Measurements from ENCODE around the gene ZNF555. TPM values are rescaled to one million over a fixed set of nuclear protein-coding genes. Genes with fewer than 3 reads are reported as not detected.
A peak's percentile ranks its signal among the peaks of the same experiment; 100 is the strongest.
"Not testable (repeated sequence)": the region's sequence is repeated elsewhere in the genome, so short reads cannot be mapped to it uniquely, and the experiment has no call there.

ZNF555 gene
- polyA plus RNA-seq, 1 donor: 13.5 TPM

DNA sequence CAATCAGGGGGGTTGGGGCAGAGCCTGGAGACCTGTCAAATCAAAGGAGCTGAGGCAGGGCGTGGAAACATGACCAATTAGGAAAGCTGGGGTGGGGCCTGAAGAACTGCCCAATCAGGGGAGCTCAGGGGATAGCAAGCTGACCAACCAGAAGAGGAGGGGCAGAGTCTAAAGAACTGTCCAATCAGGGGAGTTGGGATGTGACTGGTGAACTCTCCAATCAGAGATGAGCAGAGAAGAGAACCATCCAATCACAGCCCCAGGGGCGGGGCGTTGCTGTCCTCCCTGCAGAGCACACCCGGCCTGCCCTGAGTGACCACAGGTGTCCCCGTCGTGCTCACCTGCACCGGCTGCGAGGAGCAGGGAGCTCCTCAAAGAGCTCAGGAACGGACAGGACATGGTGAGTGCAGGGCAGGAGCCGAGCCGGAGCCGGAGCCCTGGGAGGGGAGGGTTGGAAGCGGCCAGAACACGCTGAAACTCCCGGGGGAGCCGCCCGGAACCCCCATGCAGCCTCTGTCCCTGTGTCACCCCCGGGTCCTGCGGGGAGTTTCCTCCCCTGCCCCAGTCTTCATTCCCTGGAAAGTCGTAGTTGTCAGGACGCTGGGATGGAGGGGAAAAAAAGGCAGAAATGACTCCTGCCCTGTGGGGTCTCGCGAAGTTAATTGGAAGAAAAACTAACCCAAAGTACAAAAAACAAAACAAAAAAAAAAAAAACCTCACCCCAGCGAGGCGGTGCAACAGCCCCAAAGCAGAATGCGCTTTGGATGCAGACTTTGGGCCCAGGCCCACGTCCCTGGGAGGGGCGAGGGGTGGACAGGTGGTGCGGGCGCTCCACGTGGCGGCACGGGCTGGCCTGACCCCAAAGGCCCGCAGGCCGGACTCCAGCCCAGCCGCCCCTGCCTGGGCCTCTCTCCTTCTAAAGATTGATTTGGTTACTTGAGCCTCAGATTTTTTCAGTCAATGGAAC, 26.0 kb downstream of the ZNF555 start, which contains the start of gene ZNF556:
TSS of gene ZNF556 (plus strand) at position 311 of the 967 bp plus-strand sequence. CDS start at position 398, 87 bp downstream.
- DNase-seq: no peak

DNA sequence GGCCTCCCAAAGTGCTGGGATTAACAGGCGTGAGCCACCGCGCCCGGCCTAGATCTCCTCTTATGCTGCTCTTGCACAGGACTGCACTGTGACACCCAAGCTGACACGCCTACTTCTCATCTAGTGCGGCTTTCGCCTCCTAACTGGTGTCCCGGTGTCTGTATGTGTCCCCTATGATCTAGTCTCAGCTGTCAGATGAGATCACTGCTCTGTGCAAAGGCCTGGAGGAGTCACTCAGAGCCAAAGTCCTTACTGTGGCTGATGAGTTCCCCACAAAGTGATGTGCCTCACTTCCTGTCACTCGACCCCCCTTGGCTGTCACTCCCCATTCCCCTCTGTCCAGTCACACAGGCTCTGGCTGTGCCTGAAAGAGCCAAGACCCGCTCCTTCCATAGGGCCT, 28.3 kb downstream of the ZNF555 start:
- DNase-seq: no peak

- DNase-seq: not testable (repeated sequence)
Measured at GRCh38 chr19:2872175-2872574, 30.9 kb downstream of the ZNF555 start.

DNA sequence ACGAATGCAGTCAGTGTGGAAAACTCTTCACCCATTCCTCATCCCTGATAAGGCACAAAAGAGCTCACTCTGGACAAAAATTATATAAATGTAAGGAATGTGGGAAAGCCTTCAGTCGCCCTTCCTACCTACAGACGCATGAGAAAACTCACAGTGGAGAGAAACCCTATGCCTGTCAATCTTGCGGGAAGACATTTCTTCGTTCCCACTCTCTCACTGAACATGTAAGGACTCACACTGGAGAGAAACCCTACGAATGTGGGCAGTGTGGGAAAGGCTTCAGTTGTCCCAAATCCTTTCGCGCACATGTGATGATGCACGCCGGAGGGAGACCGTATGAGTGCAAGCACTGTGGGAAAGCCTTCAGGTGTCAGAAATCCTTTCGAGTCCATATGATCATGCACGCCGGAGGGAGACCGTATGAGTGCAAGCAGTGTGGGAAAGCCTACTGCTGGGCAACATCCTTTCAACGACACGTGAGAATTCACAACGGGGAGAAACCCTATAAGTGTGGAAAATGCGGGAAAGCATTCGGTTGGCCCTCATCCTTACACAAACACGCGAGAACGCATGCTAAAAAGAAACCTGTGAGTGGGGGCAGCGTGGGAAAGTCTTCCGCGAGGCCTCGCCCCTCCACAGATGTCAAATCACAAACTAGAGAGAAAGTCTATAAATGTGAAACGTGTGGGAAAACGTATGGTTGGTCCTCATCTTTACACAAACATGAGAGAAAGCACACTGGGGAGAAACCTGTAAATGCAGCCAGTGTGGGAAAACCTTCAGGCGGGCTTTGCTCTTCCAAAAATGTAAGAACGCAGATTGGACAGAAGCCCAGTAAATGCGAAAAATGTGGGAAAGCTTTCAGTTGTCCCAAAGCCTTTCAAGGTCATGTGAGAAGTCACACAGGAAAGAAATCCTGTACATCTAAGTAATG, 36.4 kb downstream of the ZNF555 start:
- DNase-seq: no peak

DNA sequence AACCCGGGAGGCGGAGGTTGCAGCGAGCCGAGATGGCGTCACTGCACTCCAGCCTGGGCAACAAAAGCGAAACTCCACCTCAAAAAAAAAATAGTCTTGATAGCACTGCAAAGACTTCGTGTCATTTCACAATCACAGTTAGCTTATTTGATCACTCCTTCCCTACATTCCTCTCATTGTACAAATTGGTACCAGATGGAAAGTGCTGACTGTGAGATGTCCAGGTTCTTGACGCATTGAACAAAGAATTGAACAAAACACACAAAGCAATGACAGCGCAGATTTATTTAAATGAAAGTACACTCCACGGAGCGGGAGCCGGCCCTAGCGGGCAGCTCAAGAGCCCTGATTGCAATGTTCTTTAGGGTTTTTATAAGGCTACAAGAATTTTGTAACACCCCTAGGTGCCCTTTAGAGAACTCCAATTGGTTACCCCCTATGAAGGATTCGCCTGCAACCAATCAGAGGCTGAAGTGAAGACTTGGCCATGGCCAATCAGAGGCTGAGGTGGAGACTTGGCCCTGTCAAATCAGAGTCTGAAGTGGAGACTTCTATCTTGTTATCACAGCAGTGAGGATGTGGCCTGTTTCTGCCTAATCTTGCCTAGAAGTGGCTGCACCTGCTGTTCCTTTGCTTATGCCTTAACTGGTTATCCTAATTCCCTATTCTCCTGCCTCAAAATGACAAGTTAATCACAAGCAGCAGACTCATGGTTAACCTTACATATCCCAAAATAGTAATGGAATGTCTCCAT, 42.6 kb downstream of the ZNF555 start:
- DNase-seq: no peak

DNA sequence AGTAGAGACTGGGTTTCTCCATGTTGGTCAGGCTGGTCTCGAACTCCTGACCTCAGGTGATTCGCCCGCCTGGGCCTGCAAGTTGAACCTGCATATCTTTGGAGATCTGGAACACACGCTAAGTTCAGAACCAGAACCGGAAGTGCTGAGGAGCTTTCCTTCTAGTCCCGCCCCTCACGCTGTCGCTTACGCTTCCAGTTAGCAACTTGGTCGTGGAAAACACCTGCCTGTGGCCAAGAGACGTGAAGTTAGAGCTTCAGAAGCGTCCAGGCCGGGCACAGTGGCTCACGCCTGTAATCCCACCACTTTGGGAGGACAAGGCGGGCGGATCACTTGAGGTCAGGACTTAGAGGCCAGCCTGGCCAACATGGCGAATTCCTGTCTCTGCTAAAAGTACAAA, 44.5 kb downstream of the ZNF555 start:
- no peak for DNase-seq

- DNase-seq: peak; percentile 84
Measured at GRCh38 chr19:2887391-2887914, 46.2 kb downstream of the ZNF555 start.

DNA sequence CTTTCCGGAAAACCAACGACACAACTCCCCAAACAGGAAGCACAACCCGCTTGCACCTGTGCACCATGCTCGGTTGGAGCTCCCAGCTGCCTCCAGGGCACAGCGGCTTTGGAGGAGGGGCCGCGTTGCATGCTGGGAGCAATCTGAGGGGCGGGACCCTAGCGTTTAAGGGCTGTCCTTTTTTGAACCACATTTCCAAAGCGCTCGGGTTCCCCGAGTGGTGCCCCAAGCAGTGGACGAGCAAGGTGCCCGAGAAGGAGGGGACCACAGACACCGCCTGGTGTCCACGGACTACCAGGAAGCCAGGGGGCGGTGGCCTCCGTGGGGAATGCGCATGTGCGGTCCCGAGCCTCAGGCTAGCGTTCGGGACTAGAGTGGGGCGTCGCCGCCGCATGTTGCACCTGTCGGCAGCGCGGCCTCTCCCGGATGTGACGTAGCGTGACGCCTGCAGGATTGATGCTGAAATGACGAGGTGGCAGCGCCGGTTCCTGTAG, 47.5 kb downstream of the ZNF555 start:
- no peak for DNase-seq

DNA sequence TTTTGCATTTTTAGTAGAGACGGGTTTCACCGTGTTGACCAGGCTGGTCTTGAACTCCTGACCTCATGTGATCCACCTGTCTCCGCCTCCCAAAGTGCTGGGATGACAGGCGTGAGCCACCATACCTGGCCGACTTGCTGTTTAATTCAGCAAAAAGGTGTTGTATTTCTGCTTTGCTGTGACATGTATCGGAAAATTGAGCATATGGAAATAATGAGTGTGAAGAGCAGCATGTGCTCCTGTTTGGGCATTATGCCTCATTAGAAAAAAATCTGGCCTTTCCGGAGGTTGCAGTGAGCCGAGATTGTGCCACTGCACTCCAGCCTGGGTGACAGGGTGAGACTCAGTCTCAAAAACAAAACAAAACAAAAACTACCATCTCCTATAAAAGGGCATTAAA, 49.3 kb downstream of the ZNF555 start:
- not testable (repeated sequence) for DNase-seq

- no peak for DNase-seq
Measured at GRCh38 chr19:2896694-2897093, 55.4 kb downstream of the ZNF555 start.

GRCh38 chr19:2900296-2901252, 59.3 kb downstream of the ZNF555 start, which contains the start of gene ZNF57:
ZNF57 (plus strand) TSS chr19:2900928; CDS start chr19:2901046, 118 bp downstream.
- DNase-seq: peak; percentile 99

- DNase-seq: no peak
Measured at GRCh38 chr19:2902590-2903218, 61.4 kb downstream of the ZNF555 start.

- not testable (repeated sequence) for DNase-seq
Measured at GRCh38 chr19:2903326-2903725, 62.1 kb downstream of the ZNF555 start.

GRCh38 chr19:2905918-2906519, 64.7 kb downstream of the ZNF555 start:
- no peak for DNase-seq

DNA sequence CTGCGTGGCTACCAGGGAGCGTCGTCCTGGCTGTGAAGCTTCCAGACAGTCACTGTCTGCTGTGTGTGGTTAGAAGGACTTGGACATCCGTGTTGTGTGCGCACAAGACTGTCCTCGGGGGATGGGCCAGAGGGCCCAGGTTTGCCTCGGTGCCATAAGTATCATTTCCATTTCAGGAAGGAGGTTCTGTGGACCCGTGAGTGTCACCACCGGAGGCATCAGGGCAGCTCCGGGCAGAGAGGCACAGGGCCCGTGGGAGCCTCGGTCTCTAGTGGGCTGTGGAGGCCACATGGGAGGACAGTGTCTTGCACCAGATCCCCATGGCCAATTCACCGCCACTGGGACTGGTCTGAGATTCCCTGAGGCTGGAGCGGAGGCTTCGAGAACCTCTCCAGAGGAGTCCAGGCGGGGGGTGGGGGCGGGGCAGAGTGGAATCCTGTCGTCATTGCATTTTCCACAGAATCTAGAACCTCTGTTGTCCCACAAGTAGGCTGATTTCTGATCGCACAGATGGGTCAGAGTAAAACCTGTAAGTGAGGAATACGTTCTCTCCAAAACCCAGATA, 65.4 kb downstream of the ZNF555 start:
- no peak for DNase-seq

All from left kidney (tissue), 2 donors.